GM18505 (cell line): ENCODE results near the gene R3HDM2.

Experiments used
- ATAC-seq: cut with Tn5 transposase; IDR thresholded peaks from one replicate; pipeline ENCODE4 v1.9.1; 2021; ENCODE audit not compliant: unreplicated experiment
- POLR2A ChIP-seq: IDR thresholded peaks from 4 replicates; pipeline ENCODE4 v1.6.1; 2011; ENCODE audit warnings: borderline replicate concordance; ENCODE audit not compliant: insufficient read depth, insufficient read length; ENCODE audit errors: extremely low read depth

Gene R3HDM2

DNA sequence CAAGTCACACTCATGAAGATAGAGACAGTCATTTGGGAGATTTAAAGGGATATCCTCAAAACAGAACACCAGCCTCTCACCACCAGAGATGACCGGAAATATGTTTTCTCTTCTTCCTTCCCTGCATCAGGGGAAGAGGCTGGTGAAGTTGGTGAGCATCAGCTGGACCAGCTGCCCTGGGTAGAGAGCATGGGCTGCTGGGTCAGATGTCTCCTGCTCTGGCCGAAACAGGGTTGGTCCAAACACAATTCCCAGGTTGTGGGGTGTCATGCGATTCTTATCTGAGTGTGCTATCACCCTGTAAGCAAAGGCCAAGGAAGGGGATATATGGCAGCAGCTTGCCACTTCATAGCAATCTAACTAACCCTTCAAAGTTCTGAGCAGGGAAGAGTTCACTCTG, 41.5 kb upstream of the R3HDM2 start:
- no peak for ATAC-seq

DNA sequence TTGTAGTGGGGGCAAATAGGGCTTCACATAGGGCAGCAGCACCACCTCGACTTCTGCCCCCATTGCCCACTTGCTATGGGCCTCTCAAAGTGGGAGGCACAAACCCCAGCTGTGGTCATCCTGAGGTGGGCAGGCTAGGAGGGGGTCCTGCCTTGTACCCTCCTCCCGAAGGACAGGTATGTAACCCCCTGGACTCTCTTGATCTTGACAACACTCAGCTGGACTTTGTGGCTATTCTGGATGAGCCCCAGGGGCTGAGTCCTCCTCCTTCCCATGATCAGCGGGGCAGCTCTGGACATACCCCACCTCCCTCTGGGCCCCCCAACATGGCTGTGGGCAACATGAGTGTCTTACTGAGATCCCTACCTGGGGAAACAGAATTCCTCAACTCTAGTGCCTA, 40.8 kb upstream of the R3HDM2 start:
- ATAC-seq, result no peak

More for the DNA sequence above, 41.5 kb upstream of the R3HDM2 start:
- no peak for TF ChIP-seq POLR2A

DNA sequence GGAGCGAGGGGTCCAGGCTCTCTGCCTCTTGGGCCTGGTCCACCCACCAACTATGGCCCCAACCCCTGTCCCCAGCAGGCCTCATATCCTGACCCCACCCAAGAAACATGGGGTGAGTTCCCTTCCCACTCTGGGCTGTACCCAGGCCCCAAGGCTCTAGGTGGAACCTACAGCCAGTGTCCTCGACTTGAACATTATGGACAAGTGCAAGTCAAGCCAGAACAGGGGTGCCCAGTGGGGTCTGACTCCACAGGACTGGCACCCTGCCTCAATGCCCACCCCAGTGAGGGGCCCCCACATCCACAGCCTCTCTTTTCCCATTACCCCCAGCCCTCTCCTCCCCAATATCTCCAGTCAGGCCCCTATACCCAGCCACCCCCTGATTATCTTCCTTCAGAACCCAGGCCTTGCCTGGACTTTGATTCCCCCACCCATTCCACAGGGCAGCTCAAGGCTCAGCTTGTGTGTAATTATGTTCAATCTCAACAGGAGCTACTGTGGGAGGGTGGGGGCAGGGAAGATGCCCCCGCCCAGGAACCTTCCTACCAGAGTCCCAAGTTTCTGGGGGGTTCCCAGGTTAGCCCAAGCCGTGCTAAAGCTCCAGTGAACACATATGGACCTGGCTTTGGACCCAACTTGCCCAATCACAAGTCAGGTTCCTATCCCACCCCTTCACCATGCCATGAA, 40.3 kb upstream of the R3HDM2 start:
- no peak for TF ChIP-seq POLR2A
- no peak for ATAC-seq

More for the DNA sequence above, 40.8 kb upstream of the R3HDM2 start:
- no peak for TF ChIP-seq POLR2A

DNA sequence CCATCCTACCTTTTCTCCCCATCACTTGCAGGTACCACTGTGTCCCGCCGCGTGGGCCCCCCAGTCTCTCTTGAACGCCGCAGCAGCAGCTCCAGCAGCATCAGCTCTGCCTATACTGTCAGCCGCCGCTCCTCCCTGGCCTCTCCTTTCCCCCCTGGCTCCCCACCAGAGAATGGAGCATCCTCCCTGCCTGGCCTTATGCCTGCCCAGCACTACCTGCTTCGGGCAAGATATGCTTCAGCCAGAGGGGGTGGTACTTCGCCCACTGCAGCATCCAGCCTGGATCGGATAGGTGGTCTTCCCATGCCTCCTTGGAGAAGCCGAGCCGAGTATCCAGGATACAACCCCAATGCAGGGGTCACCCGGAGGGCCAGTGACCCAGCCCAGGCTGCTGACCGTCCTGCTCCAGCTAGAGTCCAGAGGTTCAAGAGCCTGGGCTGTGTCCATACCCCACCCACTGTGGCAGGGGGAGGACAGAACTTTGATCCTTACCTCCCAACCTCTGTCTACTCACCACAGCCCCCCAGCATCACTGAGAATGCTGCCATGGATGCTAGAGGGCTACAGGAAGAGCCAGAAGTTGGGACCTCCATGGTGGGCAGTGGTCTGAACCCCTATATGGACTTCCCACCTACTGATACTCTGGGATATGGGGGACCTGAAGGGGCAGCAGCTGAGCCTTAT, 39.6 kb upstream of the R3HDM2 start:
- no peak for ATAC-seq

DNA sequence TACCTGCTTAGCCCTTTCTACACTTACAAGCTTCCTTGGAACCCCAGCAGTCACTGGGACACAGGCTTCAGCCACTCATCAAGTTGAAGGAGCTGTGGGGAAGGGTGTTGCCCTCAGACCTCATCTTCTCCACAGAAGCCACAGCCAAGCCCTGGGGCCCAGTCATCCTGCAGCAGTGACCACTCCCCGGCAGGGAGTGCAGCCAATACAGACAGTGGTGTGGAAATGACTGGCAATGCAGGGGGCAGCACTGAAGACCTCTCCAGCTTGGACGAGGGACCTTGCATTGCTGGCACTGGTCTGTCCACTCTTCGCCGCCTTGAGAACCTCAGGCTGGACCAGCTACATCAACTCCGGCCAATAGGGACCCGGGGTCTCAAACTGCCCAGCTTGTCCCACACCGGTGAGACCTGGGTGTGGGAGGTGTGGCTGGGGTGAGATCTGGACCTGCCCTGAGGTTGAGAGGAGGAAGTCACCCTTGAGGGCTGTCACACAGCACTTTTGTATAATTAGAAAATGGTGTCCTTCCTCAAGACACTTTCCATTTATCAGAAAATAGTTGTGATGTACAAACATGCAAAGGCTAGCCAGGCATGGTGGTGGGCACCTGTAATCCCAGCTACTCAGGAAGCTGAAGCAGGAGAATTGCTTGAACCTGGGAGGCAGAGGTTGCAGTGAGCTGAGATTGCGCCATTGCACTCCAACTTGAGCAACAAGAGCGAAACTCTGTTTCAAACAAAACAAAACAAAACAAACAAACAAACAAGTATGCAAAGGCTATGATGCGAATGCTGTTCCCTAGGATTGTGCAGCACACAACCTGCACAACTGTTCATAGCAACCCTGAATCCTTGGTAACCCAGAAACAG, 38.7 kb upstream of the R3HDM2 start:
- ATAC-seq, result no peak
- TF ChIP-seq POLR2A, result peak; percentile 10

More for the DNA sequence above, 39.6 kb upstream of the R3HDM2 start:
- no peak for TF ChIP-seq POLR2A

DNA sequence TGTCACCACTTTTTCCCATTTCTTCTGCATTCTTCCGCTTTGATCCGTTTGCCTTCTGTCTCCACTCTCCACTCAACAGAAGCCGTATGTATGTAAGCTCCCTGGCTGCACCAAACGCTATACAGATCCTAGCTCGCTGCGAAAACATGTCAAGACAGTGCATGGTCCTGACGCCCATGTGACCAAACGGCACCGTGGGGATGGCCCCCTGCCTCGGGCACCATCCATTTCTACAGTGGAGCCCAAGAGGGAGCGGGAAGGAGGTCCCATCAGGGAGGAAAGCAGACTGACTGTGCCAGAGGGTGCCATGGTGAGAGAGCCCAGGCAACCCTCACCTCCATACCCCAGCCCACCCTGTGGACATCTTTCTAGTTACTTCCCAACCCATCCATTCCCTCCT, 37.1 kb upstream of the R3HDM2 start:
- ATAC-seq, result no peak
- no peak for TF ChIP-seq POLR2A

DNA sequence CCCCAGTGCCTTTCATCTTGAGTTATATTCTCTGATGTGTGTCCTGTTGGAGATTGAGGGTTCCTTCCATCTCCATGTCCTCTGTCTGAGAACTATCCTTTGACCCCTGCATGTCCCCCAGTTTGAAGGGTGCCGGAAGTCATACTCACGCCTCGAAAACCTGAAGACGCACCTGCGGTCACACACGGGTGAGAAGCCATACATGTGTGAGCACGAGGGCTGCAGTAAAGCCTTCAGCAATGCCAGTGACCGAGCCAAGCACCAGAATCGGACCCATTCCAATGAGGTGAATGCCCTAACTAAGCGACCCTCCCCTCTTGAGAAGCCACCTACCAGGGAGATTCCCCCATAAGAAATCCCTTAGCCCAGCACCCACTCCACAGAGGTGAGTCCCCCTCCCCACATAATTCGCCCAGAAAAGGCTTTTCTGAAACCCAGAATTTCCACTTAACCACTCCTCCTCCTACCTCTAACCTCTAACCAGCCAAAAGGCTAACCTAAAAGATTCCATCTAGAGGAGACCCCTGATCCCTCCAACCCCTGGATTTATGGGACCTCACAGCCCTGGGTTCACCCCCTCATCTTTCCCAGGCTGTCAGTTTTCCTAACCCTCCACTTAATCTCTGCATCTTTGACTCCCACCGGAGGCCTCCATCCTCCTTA, 36.5 kb upstream of the R3HDM2 start:
- TF ChIP-seq POLR2A, result no peak
- ATAC-seq, result no peak

DNA sequence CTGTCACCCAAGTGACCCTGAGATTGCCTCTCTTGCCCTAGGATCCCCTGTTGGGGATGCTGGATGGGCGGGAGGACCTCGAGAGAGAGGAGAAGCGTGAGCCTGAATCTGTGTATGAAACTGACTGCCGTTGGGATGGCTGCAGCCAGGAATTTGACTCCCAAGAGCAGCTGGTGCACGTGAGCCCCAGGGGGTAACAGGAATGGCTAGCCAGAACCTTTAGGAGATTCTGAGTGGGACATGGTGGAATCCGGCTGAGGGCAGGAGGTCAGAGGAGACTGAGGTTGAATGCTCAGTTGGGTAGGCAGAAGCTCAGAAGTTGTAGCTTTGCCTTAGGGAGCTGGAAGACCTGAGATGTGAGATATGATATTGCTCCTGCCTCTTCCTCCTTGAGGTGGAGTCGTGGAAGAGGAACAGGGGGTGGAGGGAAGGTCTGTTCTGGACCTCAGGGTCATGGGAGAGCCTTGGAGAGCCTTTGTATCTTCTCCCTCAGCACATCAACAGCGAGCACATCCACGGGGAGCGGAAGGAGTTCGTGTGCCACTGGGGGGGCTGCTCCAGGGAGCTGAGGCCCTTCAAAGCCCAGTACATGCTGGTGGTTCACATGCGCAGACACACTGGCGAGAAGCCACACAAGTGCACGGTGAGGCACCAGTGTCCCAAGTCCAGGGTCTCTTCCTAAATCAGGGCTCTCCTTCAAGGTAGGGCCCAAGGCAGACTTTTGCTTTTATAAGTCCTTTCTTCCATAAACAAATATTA, 35.1 kb upstream of the R3HDM2 start:
- no peak for TF ChIP-seq POLR2A
- ATAC-seq, result no peak

DNA sequence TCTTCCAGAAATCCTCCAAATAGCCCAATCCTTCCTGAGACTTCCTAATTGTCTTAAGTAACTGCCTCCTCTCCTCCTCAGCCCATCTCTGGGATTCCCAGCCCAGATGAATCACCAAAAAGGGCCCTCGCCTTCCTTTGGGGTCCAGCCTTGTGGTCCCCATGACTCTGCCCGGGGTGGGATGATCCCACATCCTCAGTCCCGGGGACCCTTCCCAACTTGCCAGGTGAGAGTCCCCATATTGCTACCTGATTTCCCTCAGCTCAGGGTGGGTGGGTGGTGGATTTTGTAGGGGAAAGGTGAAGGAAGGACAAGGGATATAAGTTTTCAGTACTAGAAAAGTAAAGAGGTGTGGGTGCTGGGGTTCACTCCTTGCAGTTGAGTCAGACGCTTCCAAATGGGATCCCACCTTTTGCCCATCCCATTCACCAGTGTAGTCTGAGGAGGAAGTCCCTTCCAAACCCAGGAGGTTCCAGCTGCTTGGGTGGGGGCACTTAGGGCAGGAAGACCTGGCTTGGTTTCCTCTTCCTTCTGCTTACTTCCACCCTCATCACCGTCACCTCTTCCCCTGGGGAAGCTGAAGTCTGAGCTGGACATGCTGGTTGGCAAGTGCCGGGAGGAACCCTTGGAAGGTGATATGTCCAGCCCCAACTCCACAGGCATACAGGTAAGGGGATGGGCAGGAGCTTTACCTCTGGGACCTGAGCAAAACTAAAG, 34.3 kb upstream of the R3HDM2 start:
- TF ChIP-seq POLR2A, result no peak
- ATAC-seq, result no peak

DNA sequence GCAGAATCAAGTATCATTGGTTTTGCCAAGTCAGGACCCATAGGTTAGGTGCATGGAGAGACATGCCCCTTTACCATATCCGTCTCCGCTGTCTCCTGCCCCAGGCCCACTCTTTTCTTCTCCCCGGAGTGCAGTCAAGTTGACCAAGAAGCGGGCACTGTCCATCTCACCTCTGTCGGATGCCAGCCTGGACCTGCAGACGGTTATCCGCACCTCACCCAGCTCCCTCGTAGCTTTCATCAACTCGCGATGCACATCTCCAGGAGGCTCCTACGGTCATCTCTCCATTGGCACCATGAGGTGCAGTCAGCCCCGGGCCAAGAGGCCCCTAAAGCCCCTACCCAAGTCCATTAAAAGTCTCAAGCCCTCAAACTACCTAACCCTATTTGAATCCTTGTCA, 33.7 kb upstream of the R3HDM2 start:
- no peak for TF ChIP-seq POLR2A
- ATAC-seq, result no peak

DNA sequence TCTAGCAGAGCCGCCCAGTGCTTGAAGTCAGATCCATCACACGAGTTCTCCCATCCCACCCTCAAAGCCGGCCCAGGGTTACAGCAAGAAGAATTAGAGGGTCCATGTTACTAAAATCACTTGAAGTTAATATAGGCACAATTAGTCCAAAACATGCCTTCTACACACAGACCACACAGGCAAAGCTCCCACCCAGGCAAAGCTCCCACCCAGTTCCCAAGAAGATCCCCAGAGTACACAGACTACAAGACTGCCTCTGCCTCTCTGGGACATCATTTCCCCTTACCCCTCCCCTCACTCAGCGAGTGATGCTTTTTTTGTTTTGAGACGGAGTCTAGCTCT, 32.0 kb upstream of the R3HDM2 start:
- TF ChIP-seq POLR2A, result no peak
- ATAC-seq, result no peak
